Omental fat pad (tissue), 4 donors: ENCODE results near the gene TXNRD2. TPM values are rescaled to one million over a fixed set of nuclear protein-coding genes. Genes with fewer than 3 reads are reported as not detected.

Source experiments
- ATAC-seq: fragments of 150-250 bp; one replicate; pipeline ENCODE4 v1.9.1; 2016; ENCODE audit warnings: mild to moderate bottlenecking, moderate library complexity; ENCODE audit not compliant: low FRiP score
- DNase-seq: peaks from one replicate; pipeline ENCODE4 v3.0.0-alpha.2; 2019; ENCODE audit warnings: low spot score
- total RNA-seq, 4 donors: library from RNA; depleted of rRNA; stranded (reverse); fragments of >200 nt; gene quantifications; one replicate each; pipeline ENCODE4 v1.1.0, GENCODE V29; 2016
- TF ChIP-seq, protein P1 (sequence below), 3 donors: fragments of 450-650 bp; IDR thresholded peaks; one replicate each; pipeline ENCODE4 v1.5.1; 2016 to 2017; ENCODE audit warnings: antibody characterized with exemption in 3 of 3, mild to moderate bottlenecking in 3 of 3, moderate library complexity in 2 of 3

The TXNRD2 gene
- total RNA-seq, 4 donors from 2014 or later: 10.1 to 24.4 (median 15.1) TPM

- TF ChIP-seq, protein P1, sequence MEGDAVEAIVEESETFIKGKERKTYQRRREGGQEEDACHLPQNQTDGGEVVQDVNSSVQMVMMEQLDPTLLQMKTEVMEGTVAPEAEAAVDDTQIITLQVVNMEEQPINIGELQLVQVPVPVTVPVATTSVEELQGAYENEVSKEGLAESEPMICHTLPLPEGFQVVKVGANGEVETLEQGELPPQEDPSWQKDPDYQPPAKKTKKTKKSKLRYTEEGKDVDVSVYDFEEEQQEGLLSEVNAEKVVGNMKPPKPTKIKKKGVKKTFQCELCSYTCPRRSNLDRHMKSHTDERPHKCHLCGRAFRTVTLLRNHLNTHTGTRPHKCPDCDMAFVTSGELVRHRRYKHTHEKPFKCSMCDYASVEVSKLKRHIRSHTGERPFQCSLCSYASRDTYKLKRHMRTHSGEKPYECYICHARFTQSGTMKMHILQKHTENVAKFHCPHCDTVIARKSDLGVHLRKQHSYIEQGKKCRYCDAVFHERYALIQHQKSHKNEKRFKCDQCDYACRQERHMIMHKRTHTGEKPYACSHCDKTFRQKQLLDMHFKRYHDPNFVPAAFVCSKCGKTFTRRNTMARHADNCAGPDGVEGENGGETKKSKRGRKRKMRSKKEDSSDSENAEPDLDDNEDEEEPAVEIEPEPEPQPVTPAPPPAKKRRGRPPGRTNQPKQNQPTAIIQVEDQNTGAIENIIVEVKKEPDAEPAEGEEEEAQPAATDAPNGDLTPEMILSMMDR (IDR thresholded peaks at IDR 0.05): no peak
- ATAC-seq: peak; percentile 29
- DNase-seq: no peak
Measured at GRCh38 chr22:19959587-19960490, 18.2 kb upstream of the TXNRD2 start.

GRCh38 chr22:19959043-19959586, 17.5 kb upstream of the TXNRD2 start:
- peak; percentile 82 for ATAC-seq
- peak; percentile 78 for DNase-seq
- TF ChIP-seq, protein P1 (IDR thresholded peaks at IDR 0.05): no peak

DNA sequence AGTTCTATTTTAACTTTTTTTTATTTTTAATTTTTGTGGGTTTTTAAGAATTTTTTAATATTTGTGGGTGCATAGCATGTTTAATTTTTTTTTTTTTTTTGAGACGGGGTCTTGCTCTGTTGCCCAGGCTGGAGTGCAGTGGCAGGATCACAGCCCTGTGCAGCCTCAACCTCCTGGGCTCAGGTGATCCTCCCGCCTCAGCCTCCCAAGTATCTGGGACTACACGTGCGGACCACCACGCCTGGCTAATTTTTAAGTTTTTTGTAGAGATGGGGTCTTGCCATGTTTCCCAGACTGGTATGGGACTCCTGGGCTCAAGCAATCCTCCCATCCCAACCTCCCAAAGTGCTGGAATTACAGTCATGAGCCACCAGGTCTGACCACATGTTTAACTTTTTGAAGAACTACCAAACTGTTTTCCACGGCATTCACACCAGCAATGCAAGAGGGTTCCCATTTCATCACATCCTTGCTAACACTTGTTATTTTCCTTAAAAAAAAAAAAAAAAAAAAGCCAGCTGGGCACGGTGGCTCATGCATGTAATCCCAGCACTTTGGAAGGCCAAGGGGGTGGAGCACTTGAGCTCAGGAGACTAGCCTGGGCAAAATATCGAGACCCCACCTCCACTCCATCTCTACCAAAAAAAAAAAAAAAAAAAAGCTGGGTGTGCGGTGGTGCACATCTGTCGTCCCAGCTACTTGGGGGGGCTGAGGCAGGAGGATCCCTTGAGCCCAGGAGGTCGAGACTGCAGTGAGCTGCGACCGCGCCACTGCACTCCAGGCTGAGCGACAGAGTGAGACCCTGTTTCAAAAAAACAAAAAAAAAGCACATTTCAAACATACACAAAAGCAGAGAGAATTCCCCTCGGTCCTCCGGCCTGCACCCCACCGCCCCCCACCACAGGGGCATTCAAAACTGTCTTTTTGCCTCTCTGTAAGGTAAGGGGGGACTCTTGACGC, 16.7 kb upstream of the TXNRD2 start:
- no peak for DNase-seq
- ATAC-seq: no peak
- TF ChIP-seq, protein P1 (IDR thresholded peaks at IDR 0.05): no peak

DNA sequence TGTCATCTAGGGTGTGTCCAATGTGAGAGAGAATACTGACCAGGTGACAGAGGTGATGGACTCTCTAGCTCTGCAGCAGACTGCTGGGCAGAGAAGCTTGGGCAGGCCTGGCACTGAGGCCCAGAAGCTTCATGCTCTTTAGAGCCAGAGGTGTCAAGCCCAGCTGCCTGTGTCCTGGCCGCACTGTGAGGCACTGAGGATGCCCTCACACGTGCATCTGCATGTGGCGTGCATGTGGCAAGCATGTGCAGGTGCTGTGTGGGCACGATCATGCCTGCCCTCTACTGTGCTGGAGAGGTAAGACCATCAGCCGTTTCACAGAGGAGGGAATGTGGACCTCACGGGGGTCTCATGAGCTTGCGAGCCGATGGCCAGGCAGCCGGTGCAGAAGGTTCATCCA, 15.8 kb upstream of the TXNRD2 start:
- TF ChIP-seq, protein P1 (IDR thresholded peaks at IDR 0.05): no peak
- ATAC-seq (no peak), DNase-seq (no peak)

DNA sequence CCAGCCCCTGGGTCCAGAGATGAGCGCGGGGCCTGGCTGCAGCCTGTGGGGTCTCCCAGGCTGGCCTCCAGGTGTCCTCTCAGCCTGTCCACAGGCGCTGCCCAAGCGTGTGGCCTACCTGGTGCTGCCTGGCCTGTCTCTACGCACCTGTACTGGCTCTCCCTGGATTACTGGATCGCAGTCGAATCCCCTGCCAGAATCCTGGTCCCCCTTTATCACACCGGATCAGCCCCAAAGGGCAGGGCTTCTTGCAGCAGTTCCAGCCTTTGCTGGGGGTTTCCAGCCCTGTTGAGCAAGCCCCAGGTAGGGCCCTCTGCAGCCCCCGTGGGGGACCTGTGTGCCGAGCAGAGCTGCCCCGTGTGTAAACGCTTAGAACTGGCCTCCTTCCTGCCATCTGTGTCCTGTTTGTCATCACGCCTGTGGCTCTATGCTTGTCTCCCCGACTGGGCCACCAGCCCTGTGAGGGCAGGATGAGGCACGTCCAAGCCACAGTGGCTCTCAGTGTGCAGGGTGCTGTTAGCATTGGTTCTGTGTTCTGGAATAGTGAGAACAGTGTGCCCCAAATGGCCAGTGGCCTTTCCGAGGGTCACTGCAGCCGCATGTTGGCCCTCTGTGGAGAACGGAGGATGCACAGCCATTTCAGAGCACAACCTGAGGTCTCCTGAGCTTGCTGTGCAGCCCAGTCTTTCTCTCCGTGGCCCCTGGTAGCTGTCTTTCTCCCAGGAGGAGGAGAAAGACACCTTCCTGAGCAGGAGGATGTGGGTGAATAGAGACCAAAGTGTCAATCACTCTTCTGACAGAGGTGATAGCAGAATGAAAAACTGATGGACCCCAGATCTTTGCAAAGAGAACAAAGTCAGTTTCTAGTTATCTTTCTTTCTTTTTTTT, 13.9 kb upstream of the TXNRD2 start:
- TF ChIP-seq, protein P1 (IDR thresholded peaks at IDR 0.05): no peak
- DNase-seq (no peak), ATAC-seq (no peak)

- TF ChIP-seq, protein P1 (IDR thresholded peaks at IDR 0.05): no peak
- DNase-seq (no peak), ATAC-seq (no peak)
Measured at GRCh38 chr22:19951346-19951745, 9.7 kb upstream of the TXNRD2 start.
